Sigmoid colon (tissue), 7 donors: ENCODE results near the gene ROR1. TPM values are rescaled to one million over a fixed set of nuclear protein-coding genes. Genes with fewer than 3 reads are reported as not detected.

ENCODE experiments used
- DNase-seq: peaks from one replicate; pipeline ENCODE4 v3.0.0-alpha.2; 2019
- H3K27ac ChIP-seq, 4 donors: fragments of 200-600 bp; sonication (generic); one replicate each; pipeline ENCODE4 v1.5.1; 2016 to 2019; ENCODE audit warnings: mild to moderate bottlenecking in 1 of 4
- H3K27me3 ChIP-seq, 3 donors: fragments of 200-600 bp; sonication (generic); one replicate each; pipeline ENCODE4 v1.5.1; 2019; ENCODE audit warnings: mild to moderate bottlenecking in 1 of 3
- H3K36me3 ChIP-seq, 4 donors: fragments of 200-600 bp; sonication (generic); one replicate each; pipeline ENCODE4 v1.5.1; 2016 to 2019
- H3K4me1 ChIP-seq, 4 donors: fragments of 200-600 bp; sonication (generic); one replicate each; pipeline ENCODE4 v1.5.1; 2017 to 2019
- H3K4me3 ChIP-seq, 4 donors: fragments of 200-600 bp; sonication (generic); one replicate each; pipeline ENCODE4 v1.5.1; 2017 to 2019; ENCODE audit warnings: mild to moderate bottlenecking in 2 of 4, moderate library complexity in 1 of 4
- H3K9me3 ChIP-seq, 4 donors: fragments of 200-600 bp in 3 of 4; sonication (generic) in 3 of 4; one replicate each; pipeline versions ENCODE4 v1.5.1 to v1.6.1; 2013 to 2019
- EP300 ChIP-seq, 4 donors: sonication (generic); formaldehyde crosslinking; IDR thresholded peaks; one replicate each; pipeline ENCODE4 v1.6.1; 2017; ENCODE audit warnings: antibody characterized with exemption in 4 of 4
- POLR2A ChIP-seq, 2 donors: fragments of 450-650 bp; IDR thresholded peaks; one replicate each; pipeline ENCODE4 v1.6.1; 2016; ENCODE audit warnings: antibody characterized with exemption in 2 of 2, mild to moderate bottlenecking in 2 of 2, moderate library complexity in 2 of 2
- POLR2AphosphoS5 ChIP-seq, 4 donors: sonication (generic); formaldehyde crosslinking; IDR thresholded peaks; one replicate each; pipeline ENCODE4 v1.6.1; 2017; ENCODE audit warnings: antibody characterized with exemption in 4 of 4
- WGBS, 2 donors: extraction: QIAGEN DNeasy Blood & Tissue Kit; methylation state at CpG; one replicate each; pipeline ENCODE4 v1.1.7; 2013; 5-methylcytosine and 5-hydroxymethylcytosine counted together
- intact Hi-C: fragments of 100-400 bp; cut with DNase I; formaldehyde crosslinking; loops from one replicate; pipeline ENCODE4 v1.15.1; 2023
- polyA plus RNA-seq, 3 donors: library from polyadenylated mRNA; stranded (reverse); fragments of 200-250 nt; gene quantifications; one replicate each; pipeline ENCODE4 v1.2.3, GENCODE V29; 2013
- total RNA-seq, 4 donors: library from RNA; depleted of rRNA; stranded (reverse); fragments of >200 nt; gene quantifications; one replicate each; pipeline ENCODE4 v1.1.0, GENCODE V29; 2016
- TF ChIP-seq, protein P1 (sequence below), 4 experiments: fragments of 450-650 bp in 3 of 4; fragments of 200-600 bp in 1 of 4; IDR thresholded peaks; one replicate each; pipeline ENCODE4 v1.5.1; 2016 to 2019; ENCODE audit warnings: antibody characterized with exemption in 4 of 4, mild to moderate bottlenecking in 3 of 4, moderate library complexity in 2 of 4
- donor health status: healthy with polysubstance abuse.
- donor health status: Bipolar disorder and iron deficiency.
- donor health status: healthy.

Gene ROR1
- total and polyA plus RNA-seq, 7 donors: under 0.01 to 37.1 (median 27.3) TPM

DNA sequence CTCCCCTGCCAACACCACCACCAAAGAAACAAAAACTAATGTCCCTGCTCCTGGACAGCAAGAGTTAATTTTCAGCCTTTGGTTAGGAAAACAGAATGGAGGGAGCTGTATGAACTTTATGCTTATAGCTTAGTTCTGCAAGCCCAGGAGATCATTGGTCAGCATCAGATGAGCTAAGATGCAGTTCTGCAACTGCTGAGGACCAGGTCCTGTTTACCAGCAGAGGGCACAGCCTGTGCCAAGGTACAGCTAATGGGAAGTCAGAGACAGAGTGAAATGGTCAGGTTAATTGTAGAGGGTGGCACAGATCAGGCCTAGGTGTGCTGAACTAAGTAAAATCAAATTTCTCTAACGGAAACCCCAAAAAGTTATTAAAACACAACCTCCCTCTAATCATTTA, 161.3 kb downstream of the ROR1 start:
- Histone ChIP-seq H3K4me1 (peaks cover 0 to 12% (median 2%) of the 10 kb centered on the region in 4 donors), H3K4me3 (no peak overlapping the region), H3K9me3 (no peaks in the 10 kb centered on the region), H3K36me3 (no peaks in the 10 kb centered on the region), H3K27ac (no peak overlapping the region), H3K27me3 (no peaks in the 10 kb centered on the region)
- TF ChIP-seq, protein P1, sequence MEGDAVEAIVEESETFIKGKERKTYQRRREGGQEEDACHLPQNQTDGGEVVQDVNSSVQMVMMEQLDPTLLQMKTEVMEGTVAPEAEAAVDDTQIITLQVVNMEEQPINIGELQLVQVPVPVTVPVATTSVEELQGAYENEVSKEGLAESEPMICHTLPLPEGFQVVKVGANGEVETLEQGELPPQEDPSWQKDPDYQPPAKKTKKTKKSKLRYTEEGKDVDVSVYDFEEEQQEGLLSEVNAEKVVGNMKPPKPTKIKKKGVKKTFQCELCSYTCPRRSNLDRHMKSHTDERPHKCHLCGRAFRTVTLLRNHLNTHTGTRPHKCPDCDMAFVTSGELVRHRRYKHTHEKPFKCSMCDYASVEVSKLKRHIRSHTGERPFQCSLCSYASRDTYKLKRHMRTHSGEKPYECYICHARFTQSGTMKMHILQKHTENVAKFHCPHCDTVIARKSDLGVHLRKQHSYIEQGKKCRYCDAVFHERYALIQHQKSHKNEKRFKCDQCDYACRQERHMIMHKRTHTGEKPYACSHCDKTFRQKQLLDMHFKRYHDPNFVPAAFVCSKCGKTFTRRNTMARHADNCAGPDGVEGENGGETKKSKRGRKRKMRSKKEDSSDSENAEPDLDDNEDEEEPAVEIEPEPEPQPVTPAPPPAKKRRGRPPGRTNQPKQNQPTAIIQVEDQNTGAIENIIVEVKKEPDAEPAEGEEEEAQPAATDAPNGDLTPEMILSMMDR (IDR thresholded peaks at IDR 0.05): peak in 2 of 4 experiments; percentile 9 to 16
- TF ChIP-seq EP300 (IDR thresholded peaks at IDR 0.05): no peak
- DNase-seq: no peak
- 72 to 89% methylated on average over 1 of the region's 1 CpG for WGBS, 2 donors
- intact Hi-C loops: no loop called here

DNA sequence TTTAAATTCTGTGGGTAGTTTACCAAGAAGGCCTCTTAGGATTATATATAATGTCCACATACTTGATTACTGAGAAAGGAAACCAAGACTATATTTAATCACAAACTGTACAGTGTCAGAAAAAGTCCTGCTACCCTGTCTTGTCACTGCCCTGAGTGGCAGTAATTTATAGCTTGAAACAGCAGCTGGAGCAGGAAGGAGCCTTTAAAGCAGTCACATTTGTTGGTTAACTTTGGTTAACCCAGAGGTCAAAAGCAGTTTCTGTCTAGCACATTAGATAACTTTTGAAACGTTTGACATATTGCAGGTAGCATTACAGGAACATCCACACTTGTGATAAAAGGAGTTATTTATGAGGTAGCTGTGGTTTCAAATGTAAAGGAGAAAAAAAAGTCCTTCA, 161.7 kb downstream of the ROR1 start:
- Histone ChIP-seq H3K4me1 (peaks cover 0 to 12% (median 2%) of the 10 kb centered on the region in 4 donors), H3K27ac (no peak overlapping the region), H3K27me3 (no peaks in the 10 kb centered on the region), H3K36me3 (no peaks in the 10 kb centered on the region), H3K9me3 (no peaks in the 10 kb centered on the region), H3K4me3 (no peak overlapping the region)
- 2 to 17% methylated on average over 1 of the region's 1 CpG for whole genome bisulfite sequencing, 2 donors
- DNase-seq: no peak
- intact Hi-C loops: no loop called here
- TF ChIP-seq POLR2A (IDR thresholded peaks at IDR 0.05): no peak
- TF ChIP-seq, protein P1 (IDR thresholded peaks at IDR 0.05): no peak
- TF ChIP-seq EP300 (IDR thresholded peaks at IDR 0.05): no peak
- TF ChIP-seq POLR2AphosphoS5 (IDR thresholded peaks at IDR 0.05): no peak

DNA sequence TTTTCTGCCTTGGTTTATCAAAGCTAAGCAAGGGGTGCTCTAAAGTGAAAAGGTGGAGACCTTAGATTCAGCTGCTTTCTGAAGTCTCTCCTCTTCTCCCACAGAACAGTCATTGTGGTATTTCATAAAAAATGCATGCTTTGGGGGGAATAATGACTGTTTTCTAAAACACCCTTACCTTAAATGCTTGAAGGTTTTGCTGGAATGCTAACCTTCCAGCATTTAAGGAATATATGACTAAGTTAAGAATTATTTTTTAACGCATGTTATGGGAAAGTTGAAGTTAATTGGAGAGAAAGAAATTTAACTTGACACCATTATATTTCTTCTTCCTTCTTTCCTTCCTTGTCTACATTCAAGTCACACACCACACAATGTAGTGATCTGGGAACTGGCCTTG, 162.5 kb downstream of the ROR1 start:
- no peak for DNase-seq
- peaks cover 0 to 12% (median 2%) of the 10 kb centered on the region in 4 donors for H3K4me1 ChIP-seq
- no peaks in the 10 kb centered on the region for H3K9me3 ChIP-seq
- no peaks in the 10 kb centered on the region for H3K27me3 ChIP-seq
- H3K27ac ChIP-seq: no peak overlapping the region
- H3K36me3 ChIP-seq: no peaks in the 10 kb centered on the region
- intact Hi-C loops: no loop called here
- WGBS, 2 donors: 96 to 100% methylated on average over 1 of the region's 1 CpG
- TF ChIP-seq POLR2AphosphoS5 (IDR thresholded peaks at IDR 0.05) (no peak), POLR2A (IDR thresholded peaks at IDR 0.05) (no peak), EP300 (IDR thresholded peaks at IDR 0.05) (no peak)
- TF ChIP-seq, protein P1 (IDR thresholded peaks at IDR 0.05): no peak
- no peak overlapping the region for H3K4me3 ChIP-seq

DNA sequence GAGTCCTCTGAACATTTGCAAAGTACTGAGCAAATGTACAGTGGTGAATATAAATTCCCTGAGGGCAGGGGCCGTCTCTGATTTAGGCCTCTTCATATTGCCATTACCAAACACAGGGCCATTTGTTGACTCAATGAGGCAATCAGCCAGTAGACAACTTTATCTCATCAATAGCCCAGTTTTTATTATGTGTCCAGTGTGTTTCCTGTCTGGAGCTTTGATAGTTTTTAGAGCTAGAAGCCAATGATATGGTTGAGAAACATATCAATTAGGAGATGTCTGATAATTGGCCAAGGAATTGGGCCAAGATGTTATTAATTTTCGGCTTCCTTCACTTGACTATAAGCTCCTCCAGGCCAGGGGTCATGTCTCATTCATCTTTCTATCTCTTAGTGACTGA, 163.0 kb downstream of the ROR1 start:
- WGBS, 2 donors: 88 to 92% methylated on average over 2 of the region's 2 CpGs
- H3K9me3 ChIP-seq: no peaks in the 10 kb centered on the region
- no peaks in the 10 kb centered on the region for H3K27me3 ChIP-seq
- no peak overlapping the region for H3K27ac ChIP-seq
- DNase-seq: no peak
- peaks cover 0 to 12% (median 2%) of the 10 kb centered on the region in 4 donors for H3K4me1 ChIP-seq
- TF ChIP-seq POLR2AphosphoS5 (IDR thresholded peaks at IDR 0.05) (no peak), EP300 (IDR thresholded peaks at IDR 0.05) (no peak)
- H3K4me3 ChIP-seq: no peak overlapping the region
- no peaks in the 10 kb centered on the region for H3K36me3 ChIP-seq
- intact Hi-C loops: no loop called here

DNA sequence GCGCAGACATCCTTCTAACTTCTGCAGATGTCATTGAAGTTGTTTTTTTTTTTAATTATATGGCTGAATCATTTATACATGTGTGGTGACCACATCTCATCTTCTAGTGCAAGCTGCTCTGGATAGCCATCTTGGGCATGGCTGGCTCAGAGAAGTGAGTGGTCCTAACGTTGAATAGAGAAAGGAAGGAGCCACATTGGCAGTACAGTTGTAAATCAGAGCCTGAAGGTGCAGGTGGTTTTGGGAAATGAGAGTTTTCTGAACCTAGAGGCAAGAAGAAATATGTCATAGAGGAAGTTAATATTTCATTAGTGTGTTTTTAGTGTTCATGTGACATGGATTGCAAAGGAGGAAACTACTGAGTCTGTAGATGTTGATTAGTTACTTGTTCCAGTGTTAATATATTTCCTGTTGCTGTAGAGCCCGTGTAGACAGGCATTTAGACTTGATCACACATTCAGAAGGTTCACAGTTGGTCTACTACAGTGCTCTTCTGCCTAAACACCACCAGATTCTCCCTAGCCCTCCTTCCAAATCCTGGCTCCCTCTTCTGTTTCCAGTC, 163.7 kb downstream of the ROR1 start:
- no peak for TF ChIP-seq EP300 (IDR thresholded peaks at IDR 0.05)
- TF ChIP-seq, protein P1 (IDR thresholded peaks at IDR 0.05): no peak
- no peak for TF ChIP-seq POLR2A (IDR thresholded peaks at IDR 0.05)
- TF ChIP-seq POLR2AphosphoS5 (IDR thresholded peaks at IDR 0.05): no peak
- no peak for DNase-seq
- Histone ChIP-seq H3K9me3 (no peaks in the 10 kb centered on the region), H3K27ac (no peak overlapping the region), H3K27me3 (no peaks in the 10 kb centered on the region), H3K36me3 (no peaks in the 10 kb centered on the region), H3K4me1 (peaks cover 0 to 12% (median 2%) of the 10 kb centered on the region in 4 donors), H3K4me3 (no peak overlapping the region)
- intact Hi-C loops: no loop called here
- WGBS, 2 donors: 46 to 50% methylated on average over 3 of the region's 3 CpGs
